Measurements from ENCODE around the gene RPS2.
"Not testable (repeated sequence)": the region's sequence is repeated elsewhere in the genome, so short reads cannot be mapped to it uniquely, and the experiment has no call there.

The RPS2 gene

DNA sequence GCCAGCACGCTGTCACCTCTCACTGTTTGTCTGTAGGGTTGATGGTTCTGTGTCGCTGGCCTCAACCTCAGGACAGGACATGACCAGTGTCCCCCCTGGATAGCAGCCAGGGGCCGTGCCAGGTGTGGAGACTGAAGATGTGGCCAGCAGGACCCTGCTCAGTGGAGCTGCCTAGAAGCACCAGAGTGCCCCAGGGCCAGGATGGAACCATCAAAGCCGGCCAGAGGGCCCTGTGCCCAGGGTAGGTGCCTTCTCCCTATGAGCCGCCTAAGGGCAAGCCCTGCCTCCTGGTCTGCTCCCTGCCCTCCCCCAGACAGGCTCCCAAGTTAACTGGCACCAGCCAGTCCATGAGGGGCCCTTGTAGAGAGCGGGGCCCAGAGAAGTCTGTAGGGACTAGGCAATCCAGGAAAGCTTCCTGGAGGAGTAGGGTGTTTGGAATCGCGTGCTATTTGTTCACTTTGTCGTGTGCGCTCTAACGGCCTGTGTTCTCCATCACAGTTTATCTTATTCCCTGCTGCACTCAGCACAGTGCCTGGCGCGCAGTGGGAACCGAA is 5.8 kb downstream of the RPS2 start:
- TF ChIP-seq, protein P1, sequence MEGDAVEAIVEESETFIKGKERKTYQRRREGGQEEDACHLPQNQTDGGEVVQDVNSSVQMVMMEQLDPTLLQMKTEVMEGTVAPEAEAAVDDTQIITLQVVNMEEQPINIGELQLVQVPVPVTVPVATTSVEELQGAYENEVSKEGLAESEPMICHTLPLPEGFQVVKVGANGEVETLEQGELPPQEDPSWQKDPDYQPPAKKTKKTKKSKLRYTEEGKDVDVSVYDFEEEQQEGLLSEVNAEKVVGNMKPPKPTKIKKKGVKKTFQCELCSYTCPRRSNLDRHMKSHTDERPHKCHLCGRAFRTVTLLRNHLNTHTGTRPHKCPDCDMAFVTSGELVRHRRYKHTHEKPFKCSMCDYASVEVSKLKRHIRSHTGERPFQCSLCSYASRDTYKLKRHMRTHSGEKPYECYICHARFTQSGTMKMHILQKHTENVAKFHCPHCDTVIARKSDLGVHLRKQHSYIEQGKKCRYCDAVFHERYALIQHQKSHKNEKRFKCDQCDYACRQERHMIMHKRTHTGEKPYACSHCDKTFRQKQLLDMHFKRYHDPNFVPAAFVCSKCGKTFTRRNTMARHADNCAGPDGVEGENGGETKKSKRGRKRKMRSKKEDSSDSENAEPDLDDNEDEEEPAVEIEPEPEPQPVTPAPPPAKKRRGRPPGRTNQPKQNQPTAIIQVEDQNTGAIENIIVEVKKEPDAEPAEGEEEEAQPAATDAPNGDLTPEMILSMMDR (IDR thresholded peaks at IDR 0.05; ENCODE audit: low read depth, low read length): no peak
- H3K4me3 ChIP-seq (ENCODE audit: low read depth, low read length): peak overlapping the region; percentile 79; the same call in 1 of the 2 replicates

DNA sequence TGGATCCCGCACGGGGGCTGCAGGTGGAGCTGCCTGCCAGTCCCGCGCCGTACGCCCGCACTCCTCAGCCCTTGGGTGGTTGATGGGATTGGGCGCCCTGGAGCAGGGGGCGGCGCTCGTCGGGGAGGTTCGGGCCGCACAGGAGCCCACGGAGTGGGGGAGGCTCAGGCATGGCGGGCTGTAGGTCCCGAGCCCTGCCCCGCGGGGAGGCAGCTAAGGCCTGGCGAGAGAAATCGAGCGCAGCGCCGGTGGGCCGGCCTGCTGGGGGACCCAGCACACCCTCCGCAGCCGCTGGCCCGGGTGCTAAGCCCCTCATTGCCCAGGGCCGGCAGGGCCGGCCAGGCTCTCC is 6.5 kb downstream of the RPS2 start:
- H3K4me3 ChIP-seq (ENCODE audit: low read depth, low read length): not testable (repeated sequence)

DNA sequence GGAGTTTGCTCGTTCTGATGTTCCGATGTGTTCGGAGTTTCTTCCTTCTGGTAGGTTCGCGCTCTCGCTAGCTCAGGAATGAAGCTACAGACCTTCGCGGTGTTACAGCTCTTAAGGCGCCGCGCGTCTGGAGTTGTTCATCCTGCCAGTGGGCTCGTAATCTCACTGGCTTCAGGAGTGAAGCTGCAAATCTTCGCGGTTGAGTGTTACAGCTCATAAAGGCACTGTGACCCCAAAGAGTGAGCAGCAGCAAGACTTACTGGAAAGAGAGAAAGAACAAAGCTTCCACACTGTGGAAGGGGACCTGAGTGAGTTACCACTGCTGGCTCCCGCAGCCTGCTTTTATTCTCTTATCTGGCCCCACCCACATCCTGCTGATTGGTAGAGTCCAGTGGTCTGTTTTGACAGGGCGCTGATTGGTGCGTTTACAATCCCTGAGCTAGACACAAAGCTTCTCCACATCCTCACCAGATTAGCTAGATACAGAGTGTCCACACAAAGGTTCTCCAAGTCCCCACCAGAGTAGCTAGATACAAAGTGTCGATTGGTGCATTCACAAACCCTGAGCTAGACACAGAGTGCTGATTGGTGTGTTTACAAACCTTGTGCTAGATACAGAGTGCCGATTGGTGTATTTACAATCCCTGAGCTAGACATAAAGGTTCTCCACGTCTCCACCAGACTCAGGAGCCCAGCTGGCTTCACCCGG is 7.0 kb downstream of the RPS2 start:
- H3K4me3 ChIP-seq (ENCODE audit: low read depth, low read length): not testable (repeated sequence)

DNA sequence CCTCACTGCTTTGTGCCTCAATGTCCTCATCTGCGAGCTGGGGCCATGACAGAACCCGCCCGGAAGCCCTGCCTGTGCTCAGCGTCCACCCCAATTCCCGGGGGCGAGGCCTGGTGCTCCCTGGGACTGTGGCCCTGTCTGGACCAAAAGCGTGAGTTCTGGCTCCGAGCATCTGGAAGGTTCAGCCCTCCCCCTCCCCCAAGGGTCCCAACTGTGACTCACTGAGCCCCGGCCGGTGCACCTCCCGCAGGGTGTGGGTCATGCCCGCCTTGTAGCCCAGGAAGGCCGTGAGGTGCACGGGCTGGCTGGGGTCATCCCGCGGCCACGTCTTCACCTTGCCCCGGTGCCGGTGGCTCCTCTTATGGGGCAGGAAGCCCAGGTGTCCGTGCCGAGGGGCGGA is 10.9 kb downstream of the RPS2 start:
- no peak overlapping the region for H3K4me3 ChIP-seq (ENCODE audit: low read depth, low read length)
- TF ChIP-seq, protein P1 (IDR thresholded peaks at IDR 0.05; ENCODE audit: low read depth, low read length): no peak

DNA sequence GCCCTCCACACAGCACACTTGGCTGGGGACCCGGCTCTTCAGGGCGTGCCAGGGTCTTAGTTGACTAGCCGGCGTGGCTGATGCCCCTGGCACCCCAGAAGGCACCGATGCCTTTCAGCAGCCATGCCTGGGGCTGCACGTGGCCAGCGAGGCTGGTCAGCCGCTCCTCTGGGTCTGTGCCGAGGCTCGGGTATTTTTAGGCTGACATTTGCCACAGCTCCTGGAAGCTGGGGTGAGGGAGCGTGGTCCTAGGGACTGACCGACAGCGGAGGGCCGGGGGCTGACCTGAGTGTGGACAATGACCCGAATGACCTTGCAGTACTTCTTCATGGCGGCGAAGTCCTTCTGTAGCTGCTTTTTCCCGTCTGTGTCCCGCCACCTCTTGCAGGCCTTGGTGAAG is 14.1 kb downstream of the RPS2 start:
- TF ChIP-seq, protein P1 (IDR thresholded peaks at IDR 0.05; ENCODE audit: low read depth, low read length): no peak

DNA sequence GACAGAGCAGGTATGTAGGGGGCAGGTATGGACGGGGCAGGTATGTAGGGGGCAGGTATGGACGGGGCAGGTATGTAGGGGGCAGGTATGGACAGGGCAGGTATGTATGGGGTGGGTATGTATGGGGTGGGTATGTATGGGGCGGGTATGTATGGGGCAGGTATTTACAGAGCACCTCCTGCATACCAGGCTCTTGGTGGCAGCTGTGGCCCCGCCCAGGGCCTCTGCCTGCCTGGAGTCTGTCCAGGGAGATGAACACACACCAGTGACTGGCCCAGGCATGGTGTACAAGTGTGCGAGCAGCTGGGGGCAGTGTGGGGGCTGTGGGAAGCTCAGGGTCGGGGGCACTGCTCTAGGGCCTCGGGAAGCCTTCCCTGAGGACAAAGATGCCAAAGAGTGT is 14.6 kb downstream of the RPS2 start:
- TF ChIP-seq, protein P1 (IDR thresholded peaks at IDR 0.05; ENCODE audit: low read depth, low read length): no peak
- no peak overlapping the region for H3K4me3 ChIP-seq (ENCODE audit: low read depth, low read length)

More for the DNA sequence above, 14.1 kb downstream of the RPS2 start:
- no peak overlapping the region for H3K4me3 ChIP-seq (ENCODE audit: low read depth, low read length)

DNA sequence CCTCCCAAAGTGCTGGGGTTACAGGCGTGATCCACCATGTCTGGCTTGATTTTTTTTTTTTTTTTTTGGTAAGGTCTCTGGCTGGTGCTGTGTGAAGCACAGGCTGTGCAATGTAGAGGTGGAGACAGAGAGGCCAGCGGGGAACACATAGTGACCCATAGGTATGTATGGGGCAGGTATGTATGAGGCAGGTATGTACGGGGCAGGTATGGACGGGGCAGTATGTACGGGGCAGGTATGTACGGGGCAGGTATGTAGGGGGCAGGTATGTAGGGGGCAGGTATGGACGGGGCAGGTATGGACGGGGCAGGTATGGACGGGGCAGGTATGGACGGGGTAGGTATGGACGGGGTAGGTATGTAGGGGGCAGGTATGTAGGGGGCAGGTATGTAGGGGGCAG is 15.1 kb downstream of the RPS2 start:
- no peak overlapping the region for H3K4me3 ChIP-seq (ENCODE audit: low read depth, low read length)
- TF ChIP-seq, protein P1 (IDR thresholded peaks at IDR 0.05; ENCODE audit: low read depth, low read length): no peak

DNA sequence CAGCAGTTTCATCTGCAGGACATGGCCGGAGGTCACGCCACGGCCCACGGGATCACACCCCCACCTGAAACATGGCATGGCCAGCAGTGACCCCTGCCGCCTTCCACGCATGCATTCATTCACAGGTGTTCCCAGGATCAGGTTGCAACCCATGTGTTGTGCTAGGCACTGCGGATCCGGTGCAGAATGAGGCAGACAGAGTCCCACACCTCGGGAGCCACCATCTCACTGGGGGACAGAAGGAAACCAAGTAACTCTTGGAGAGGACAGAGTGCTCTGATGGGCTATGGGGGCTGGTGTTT is 17.3 kb downstream of the RPS2 start:
- no peak overlapping the region for H3K4me3 ChIP-seq (ENCODE audit: low read depth, low read length)
- TF ChIP-seq, protein P1 (IDR thresholded peaks at IDR 0.05; ENCODE audit: low read depth, low read length): no peak
